ENCODE results near the gene RFX4.

RFX4 gene

GRCh38 chr12:106692896-106693820 lies 110.4 kb downstream of the RFX4 start:
- TF ChIP-seq CTCF (conservative IDR thresholded peaks at IDR 0.05; ENCODE audit: control insufficient read depth, insufficient read depth, low read depth, low read length), result no peak
- H3K4me3 ChIP-seq (ENCODE audit: control insufficient read depth, low read depth, low read length), result no peak overlapping the region
- DNase-seq (ENCODE audit: low read depth), result no peak

- TF ChIP-seq CTCF (conservative IDR thresholded peaks at IDR 0.05; ENCODE audit: control insufficient read depth, insufficient read depth, low read depth, low read length), result no peak
- no peak overlapping the region for H3K4me3 ChIP-seq (ENCODE audit: control insufficient read depth, low read depth, low read length)
- no peak for DNase-seq (ENCODE audit: low read depth)
These were observed 113.3 kb downstream of the RFX4 start for GRCh38 chr12:106696071-106696470.

- no peak for DNase-seq (ENCODE audit: low read depth)
- H3K4me3 ChIP-seq (ENCODE audit: control insufficient read depth, low read depth, low read length), result no peak overlapping the region
- TF ChIP-seq CTCF (conservative IDR thresholded peaks at IDR 0.05; ENCODE audit: control insufficient read depth, insufficient read depth, low read depth, low read length), result no peak
These were observed 114.0 kb downstream of the RFX4 start for GRCh38 chr12:106696681-106697417.

GRCh38 chr12:106704081-106704480 lies 121.3 kb downstream of the RFX4 start:
- no peak for DNase-seq (ENCODE audit: low read depth)
- no peak for TF ChIP-seq CTCF (conservative IDR thresholded peaks at IDR 0.05; ENCODE audit: control insufficient read depth, insufficient read depth, low read depth, low read length)
- H3K4me3 ChIP-seq (ENCODE audit: control insufficient read depth, low read depth, low read length), result no peak overlapping the region

- no peak for TF ChIP-seq CTCF (conservative IDR thresholded peaks at IDR 0.05; ENCODE audit: control insufficient read depth, insufficient read depth, low read depth, low read length)
- DNase-seq (ENCODE audit: low read depth), result no peak
- no peak overlapping the region for H3K4me3 ChIP-seq (ENCODE audit: control insufficient read depth, low read depth, low read length)
These were observed 123.2 kb downstream of the RFX4 start for GRCh38 chr12:106705971-106706370.

- DNase-seq (ENCODE audit: low read depth), result no peak
- no peak for TF ChIP-seq CTCF (conservative IDR thresholded peaks at IDR 0.05; ENCODE audit: control insufficient read depth, insufficient read depth, low read depth, low read length)
These were observed 126.3 kb downstream of the RFX4 start for GRCh38 chr12:106709068-106709511.

More at GRCh38 chr12:106709068-106709511, 126.3 kb downstream of the RFX4 start:
- no peak overlapping the region for H3K4me3 ChIP-seq (ENCODE audit: control insufficient read depth, low read depth, low read length)
